Mesenchymal stem cell (in vitro differentiated cells and primary cell): Measurements from ENCODE around the gene SMS.

Source experiments
- DNase-seq: peaks from one replicate; pipeline ENCODE4 v3.0.0-alpha.2; 2013
- H2AFZ ChIP-seq: one replicate; pipeline ENCODE4 v1.6.1; 2013; ENCODE audit warnings: low read depth, mild to moderate bottlenecking, control low read depth, inconsistent platforms, low read length, moderate library complexity
- H2AK5ac ChIP-seq: 2 replicates; pipeline ENCODE4 v1.6.1; 2013; ENCODE audit warnings: low read length, moderate library complexity, mild to moderate bottlenecking, inconsistent platforms; ENCODE audit not compliant: severe bottlenecking
- H2BK120ac ChIP-seq: one replicate; pipeline ENCODE4 v1.6.1; 2013; ENCODE audit warnings: low read depth, mild to moderate bottlenecking, inconsistent platforms, low read length, moderate library complexity
- H2BK12ac ChIP-seq, 2 experiments: one replicate each; pipeline ENCODE4 v1.6.1; 2013; ENCODE audit warnings: inconsistent platforms in 2 of 2, low read length in 2 of 2, mild to moderate bottlenecking in 2 of 2, moderate library complexity in 2 of 2, control low read depth in 1 of 2
- H2BK15ac ChIP-seq: one replicate; pipeline ENCODE4 v1.6.1; 2013; ENCODE audit warnings: mild to moderate bottlenecking, low read depth, inconsistent platforms; ENCODE audit not compliant: poor library complexity, severe bottlenecking
- H2BK5ac ChIP-seq: 2 replicates; pipeline ENCODE4 v1.6.1; 2013; ENCODE audit warnings: low read depth, mild to moderate bottlenecking, low read length, control low read depth, inconsistent platforms; ENCODE audit not compliant: poor library complexity, severe bottlenecking
- H3K14ac ChIP-seq, 2 experiments: one replicate each; pipeline ENCODE4 v1.6.1; 2013; ENCODE audit warnings: inconsistent platforms in 2 of 2, low read length in 2 of 2, control low read depth in 1 of 2, mild to moderate bottlenecking in 1 of 2, moderate library complexity in 1 of 2
- H3K18ac ChIP-seq, 2 experiments: one replicate each; pipeline ENCODE4 v1.6.1; 2013; ENCODE audit warnings: inconsistent platforms in 2 of 2, low read length in 2 of 2, control low read depth in 1 of 2, low read depth in 1 of 2, mild to moderate bottlenecking in 1 of 2
- H3K23ac ChIP-seq, 2 experiments: one replicate each; pipeline ENCODE4 v1.6.1; 2013; ENCODE audit warnings: inconsistent platforms in 2 of 2, low read length in 2 of 2, mild to moderate bottlenecking in 2 of 2, moderate library complexity in 2 of 2, control low read depth in 1 of 2
- H3K27ac ChIP-seq: 2 replicates; pipeline ENCODE4 v1.5.1; 2013; ENCODE audit warnings: mild to moderate bottlenecking, moderate library complexity, low read length, control low read depth, inconsistent platforms; ENCODE audit not compliant: poor library complexity, severe bottlenecking
- H3K27me3 ChIP-seq, 2 experiments: 2 replicates each; pipeline versions ENCODE4 v1.6.1 to v1.7.0; 2013; ENCODE audit warnings: low read length in 2 of 2, mild to moderate bottlenecking in 2 of 2, moderate library complexity in 2 of 2, control low read depth in 1 of 2, inconsistent platforms in 1 of 2; ENCODE audit not compliant: control insufficient read depth in 1 of 2, insufficient read depth in 1 of 2
- H3K36me3 ChIP-seq, 2 experiments: 2 replicates each; pipeline versions ENCODE4 v1.6.1 to v1.7.0; 2013; ENCODE audit warnings: low read length in 2 of 2, control low read depth in 1 of 2, inconsistent platforms in 1 of 2, low read depth in 1 of 2, mild to moderate bottlenecking in 1 of 2; ENCODE audit not compliant: insufficient read depth in 2 of 2, control insufficient read depth in 1 of 2
- H3K4ac ChIP-seq, 2 experiments: one replicate each; pipeline ENCODE4 v1.6.1; 2013; ENCODE audit warnings: inconsistent platforms in 2 of 2, low read length in 2 of 2, mild to moderate bottlenecking in 2 of 2, moderate library complexity in 2 of 2, control low read depth in 1 of 2, low read depth in 1 of 2
- H3K4me1 ChIP-seq: 2 replicates; pipeline ENCODE4 v1.6.1; 2013; ENCODE audit warnings: low read depth, low read length, control low read depth; ENCODE audit not compliant: control insufficient read depth, insufficient read depth
- H3K4me2 ChIP-seq: 2 replicates; pipeline ENCODE4 v1.6.1; 2013; ENCODE audit warnings: low read length, mild to moderate bottlenecking, inconsistent platforms; ENCODE audit not compliant: poor library complexity, severe bottlenecking
- H3K4me3 ChIP-seq, 2 experiments: 2 replicates each; pipeline versions ENCODE4 v1.5.1 to v1.7.0; 2013; ENCODE audit warnings: low read length in 2 of 2, mild to moderate bottlenecking in 2 of 2, control low read depth in 1 of 2, low read depth in 1 of 2; ENCODE audit not compliant: insufficient read depth in 1 of 2
- H3K79me1 ChIP-seq: replicated peaks from 2 replicates; pipeline ENCODE4 v1.6.1; 2013; ENCODE audit warnings: mild to moderate bottlenecking, control low read depth, low read length, inconsistent platforms; ENCODE audit not compliant: poor library complexity, severe bottlenecking
- H3K9ac ChIP-seq: 2 replicates; pipeline ENCODE4 v1.7.0; 2013; ENCODE audit warnings: mild to moderate bottlenecking, low read length, moderate library complexity
- H3K9me3 ChIP-seq: 2 replicates; pipeline ENCODE4 v1.7.0; 2013; ENCODE audit warnings: mild to moderate bottlenecking, low read length; ENCODE audit not compliant: control insufficient read depth
- H4K8ac ChIP-seq: one replicate; pipeline ENCODE4 v1.6.1; 2013; ENCODE audit warnings: inconsistent platforms, mild to moderate bottlenecking, low read length, moderate library complexity
- H4K91ac ChIP-seq: one replicate; pipeline ENCODE4 v1.6.1; 2013; ENCODE audit warnings: mild to moderate bottlenecking, low read length, inconsistent platforms
- WGBS: methylation state at CpG from one replicate; pipeline ENCODE4 v1.1.7; 2013; ENCODE audit warnings: mixed read lengths; 5-methylcytosine and 5-hydroxymethylcytosine counted together

The SMS gene

GRCh38 chrX:22041907-22042530 lies 101.5 kb downstream of the SMS start:
- Histone ChIP-seq H4K91ac (no peak overlapping the region), H3K4me2 (no peak overlapping the region), H3K14ac (no peak overlapping the region), H2BK5ac (no peak overlapping the region), H3K9ac (no peak overlapping the region), H2AK5ac (no peak overlapping the region), H3K4me1 (no peaks in the 10 kb centered on the region), H3K27me3 (no peaks in the 10 kb centered on the region), H3K36me3 (no peaks in the 10 kb centered on the region), H4K8ac (no peak overlapping the region), H2BK120ac (no peak overlapping the region), H3K79me1 (no peaks in the 10 kb centered on the region), H3K27ac (no peak overlapping the region), H2BK12ac (no peak overlapping the region), H3K18ac (no peak overlapping the region), H3K4me3 (no peak overlapping the region), H2BK15ac (no peak overlapping the region), H3K23ac (no peak overlapping the region), H2AFZ (no peak overlapping the region), H3K9me3 (no peaks in the 10 kb centered on the region), H3K4ac (no peak overlapping the region)
- DNase-seq: no peak
- WGBS: 94% methylated on average over 11 of the region's 11 CpGs

- no peaks in the 10 kb centered on the region for H3K27me3 ChIP-seq
- no peak overlapping the region for H3K4me3 ChIP-seq
- no peak overlapping the region for H3K4ac ChIP-seq
- no peak overlapping the region for H3K9ac ChIP-seq
- H3K79me1 ChIP-seq: no peaks in the 10 kb centered on the region
- no peaks in the 10 kb centered on the region for H3K9me3 ChIP-seq
- H2AFZ ChIP-seq: no peak overlapping the region
- H2BK5ac ChIP-seq: no peak overlapping the region
- H2BK120ac ChIP-seq: no peak overlapping the region
- H4K8ac ChIP-seq: no peak overlapping the region
- H3K36me3 ChIP-seq: no peaks in the 10 kb centered on the region
- H2BK12ac ChIP-seq: no peak overlapping the region
- no peak overlapping the region for H2BK15ac ChIP-seq
- no peak overlapping the region for H2AK5ac ChIP-seq
- whole genome bisulfite sequencing: 59% methylated on average over 3 of the region's 4 CpGs
- no peak overlapping the region for H4K91ac ChIP-seq
- H3K14ac ChIP-seq: no peak overlapping the region
- no peak overlapping the region for H3K23ac ChIP-seq
- no peaks in the 10 kb centered on the region for H3K4me1 ChIP-seq
- H3K27ac ChIP-seq: no peak overlapping the region
- no peak for DNase-seq
- H3K18ac ChIP-seq: no peak overlapping the region
- no peak overlapping the region for H3K4me2 ChIP-seq
Measured at GRCh38 chrX:22043872-22044271, 103.4 kb downstream of the SMS start.
